HuH-7 (cell line): ENCODE data around the gene RNF4.
A peak's percentile ranks its signal among the peaks of the same experiment; 100 is the strongest.
"Not testable (repeated sequence)": the region's sequence is repeated elsewhere in the genome, so short reads cannot be mapped to it uniquely, and the experiment has no call there.

Experiments
- DNase-seq: peaks from one replicate; pipeline ENCODE4 v3.0.0; 2011; ENCODE audit warnings: low spot score

Gene RNF4, protein sequence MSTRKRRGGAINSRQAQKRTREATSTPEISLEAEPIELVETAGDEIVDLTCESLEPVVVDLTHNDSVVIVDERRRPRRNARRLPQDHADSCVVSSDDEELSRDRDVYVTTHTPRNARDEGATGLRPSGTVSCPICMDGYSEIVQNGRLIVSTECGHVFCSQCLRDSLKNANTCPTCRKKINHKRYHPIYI

DNA sequence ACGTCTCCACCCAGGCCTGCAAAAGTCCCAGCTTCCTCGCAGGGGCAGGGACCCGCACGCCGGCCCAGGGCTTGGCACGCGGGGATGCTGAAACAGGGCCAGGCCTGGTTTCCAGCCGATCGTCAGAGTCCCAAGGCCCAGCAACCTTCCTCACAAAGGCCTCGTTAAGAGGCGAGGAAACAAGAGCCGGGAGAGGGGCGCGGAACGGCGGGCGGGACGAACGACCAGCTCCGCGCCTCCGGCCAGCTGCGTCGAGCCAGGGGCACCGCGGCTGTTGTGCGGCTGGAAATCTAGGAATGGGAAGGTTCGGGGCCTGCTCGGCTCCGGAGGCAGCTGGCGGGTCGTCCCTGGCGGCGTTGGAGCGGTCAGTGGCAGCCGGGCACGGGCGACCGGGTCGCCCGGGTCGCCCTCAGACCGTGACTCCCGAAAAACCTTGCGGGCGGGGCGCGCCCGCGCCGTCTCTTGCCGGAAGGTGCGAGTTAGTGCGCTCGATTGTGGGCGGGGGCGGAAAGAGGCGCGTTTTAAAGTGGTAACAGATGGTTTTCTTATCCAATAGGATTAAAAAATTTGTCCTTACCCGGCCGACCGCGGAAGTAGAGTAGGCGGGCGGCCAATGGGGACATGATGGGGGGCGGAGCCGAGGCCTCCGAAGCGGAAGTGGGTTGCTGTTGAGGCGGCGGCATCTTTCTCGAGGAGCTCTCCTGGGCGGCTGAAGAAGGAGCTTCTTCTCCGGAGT is at the start of gene RNF4:
Gene RNF4, plus strand, starts transcription at position 651 of the 736 bp plus-strand sequence. CDS start 21,388 bp downstream, outside the sequence.
- peak; percentile 98 for DNase-seq

DNA sequence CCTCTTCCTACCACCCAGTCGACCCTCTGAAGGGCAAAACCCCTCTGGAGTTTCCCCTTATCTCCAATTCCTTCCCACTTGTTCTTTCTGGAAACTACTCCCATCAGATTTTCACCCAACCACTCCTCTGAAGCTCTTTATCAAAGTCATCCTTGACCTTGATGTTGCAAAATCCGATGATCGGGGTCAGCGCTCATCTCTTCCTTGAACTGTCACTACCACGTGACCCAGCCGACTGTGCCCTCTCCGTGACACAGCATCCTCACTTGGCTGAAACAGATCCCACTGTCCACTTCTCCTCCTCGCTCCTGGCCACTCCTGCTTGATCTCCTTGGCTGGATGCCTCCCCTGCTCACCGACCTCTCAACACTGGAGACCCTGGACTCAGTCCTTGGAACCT is 49.1 kb upstream of the RNF4 start:
- no peak for DNase-seq

DNA sequence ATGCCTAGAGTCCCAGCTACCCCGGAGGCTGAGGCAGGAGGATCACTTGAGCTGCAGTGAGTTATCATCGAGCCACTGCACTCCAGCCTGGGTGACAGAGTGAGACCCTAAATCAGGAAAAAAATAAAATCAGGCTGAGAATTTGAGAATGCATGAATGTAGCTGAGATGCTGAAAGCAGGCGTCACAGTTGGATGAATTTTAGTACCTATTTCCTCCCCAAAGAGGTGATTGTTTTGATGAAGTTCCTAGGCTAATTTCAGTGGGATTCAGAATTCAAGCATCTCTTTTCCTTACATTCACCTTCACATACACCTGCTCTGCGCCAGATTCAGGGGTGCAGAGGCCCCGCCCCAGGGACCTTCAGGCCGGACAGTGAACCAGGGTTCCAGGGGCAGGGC is 47.0 kb upstream of the RNF4 start:
- DNase-seq, result no peak

DNA sequence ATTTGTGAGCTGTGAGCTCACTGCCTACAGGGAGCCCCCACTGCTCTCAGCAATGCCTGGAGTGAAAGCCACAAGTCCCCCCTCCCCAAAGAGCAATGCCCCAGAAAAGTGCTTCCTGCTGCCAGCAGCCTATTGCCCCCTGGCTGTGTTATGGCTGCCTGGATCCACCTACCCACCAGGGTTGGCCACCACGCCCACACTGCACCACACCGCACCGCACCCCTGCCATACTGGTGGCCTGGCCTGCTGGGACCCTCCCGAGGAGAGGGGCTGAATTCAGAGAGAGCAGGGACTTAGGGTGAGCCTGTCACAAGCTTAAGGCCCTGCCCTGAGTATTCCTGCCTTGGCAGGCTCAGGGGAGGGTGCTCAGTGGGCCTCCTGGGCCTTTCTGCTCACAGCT is 45.8 kb upstream of the RNF4 start:
- no peak for DNase-seq

DNA sequence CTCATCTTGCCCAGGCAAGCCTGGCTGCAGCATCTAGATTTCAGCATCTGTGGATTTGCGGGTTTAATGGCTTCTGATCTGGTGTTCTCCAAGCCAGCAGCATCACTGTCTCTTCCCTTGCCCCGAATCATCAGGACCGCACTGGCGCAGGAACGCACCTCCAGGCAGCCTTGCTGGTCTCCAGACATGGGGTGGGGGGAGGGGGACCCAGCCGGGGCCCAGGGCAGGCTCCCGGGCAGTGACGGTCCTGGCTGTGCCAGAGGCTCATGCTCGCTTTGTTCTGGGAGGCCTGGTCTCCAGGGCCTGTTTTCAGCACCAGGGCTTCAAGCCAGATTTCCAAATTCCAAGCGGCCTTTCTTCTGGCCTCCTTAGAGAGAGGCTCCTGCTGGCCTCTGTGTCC is 45.2 kb upstream of the RNF4 start:
- DNase-seq, result no peak

DNA sequence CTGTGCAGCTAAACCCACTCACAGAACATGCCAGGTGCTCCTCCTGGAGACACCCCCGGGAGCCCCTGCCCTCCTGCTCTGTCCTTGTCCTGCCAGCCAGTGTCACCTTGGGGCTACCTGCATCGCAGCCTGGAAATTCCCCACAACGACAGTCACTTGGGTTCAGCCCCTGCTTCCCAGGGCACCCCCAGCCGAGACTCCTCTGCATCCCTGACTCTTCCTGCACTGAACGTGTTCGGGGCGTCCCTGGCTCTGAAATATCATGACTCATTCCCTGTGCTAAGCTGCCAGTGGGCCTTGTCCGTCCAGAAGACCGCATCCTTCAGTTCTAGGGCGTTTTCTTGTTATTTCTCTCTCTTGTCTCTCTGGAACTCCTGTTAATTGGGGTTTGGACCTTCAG is 44.3 kb upstream of the RNF4 start:
- DNase-seq, result no peak

DNA sequence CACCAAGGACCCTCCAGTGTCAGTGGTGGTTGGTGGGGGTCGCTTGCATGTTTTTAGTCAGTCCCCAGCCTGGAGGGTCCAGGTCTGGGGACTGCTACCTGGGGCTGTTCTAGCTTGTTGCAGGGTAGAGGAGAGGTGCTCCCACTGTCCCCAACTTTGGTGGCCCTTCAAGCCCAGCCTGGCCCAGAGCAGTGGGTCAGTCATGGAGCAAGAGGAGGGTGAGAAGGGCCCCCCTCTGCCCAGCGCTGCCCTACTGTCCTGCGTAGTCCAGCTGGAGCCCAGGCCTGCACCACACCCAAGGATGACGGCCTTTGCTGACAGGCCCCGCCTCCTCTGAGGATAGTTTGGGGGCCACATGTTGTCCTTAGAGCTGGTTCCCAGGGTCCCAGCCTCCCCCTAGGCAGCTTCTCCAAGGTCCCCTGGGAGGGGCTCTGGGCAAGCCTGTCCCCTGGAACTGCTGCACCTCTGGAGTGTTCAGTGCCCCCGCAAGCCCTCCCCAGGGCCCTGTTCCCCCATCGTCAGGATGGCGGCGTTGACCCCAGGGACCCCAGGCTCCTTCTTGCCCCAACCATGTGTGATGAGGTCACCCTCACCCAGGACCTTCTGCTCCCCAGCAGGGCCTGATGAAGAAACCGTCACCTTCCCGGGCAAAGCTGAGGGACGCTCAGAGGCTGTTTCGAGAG is 43.4 kb upstream of the RNF4 start:
- no peak for DNase-seq

DNA sequence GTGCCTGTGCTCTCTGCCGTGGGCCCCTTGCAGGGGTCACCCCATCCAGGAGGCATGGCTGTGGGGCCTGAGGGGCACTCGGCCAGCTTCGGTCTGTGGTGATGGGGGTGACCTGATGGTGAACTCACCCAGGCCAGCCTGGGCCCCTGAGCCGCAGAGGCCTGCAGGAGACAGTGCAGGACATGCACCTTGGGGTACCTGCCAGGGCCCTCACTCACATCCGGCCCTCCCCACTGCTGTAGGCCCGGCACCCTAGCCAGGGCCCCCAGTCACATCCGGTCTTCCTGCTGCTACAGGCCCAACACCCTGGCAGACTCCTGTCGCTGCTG is 42.9 kb upstream of the RNF4 start:
- DNase-seq, result no peak

DNA sequence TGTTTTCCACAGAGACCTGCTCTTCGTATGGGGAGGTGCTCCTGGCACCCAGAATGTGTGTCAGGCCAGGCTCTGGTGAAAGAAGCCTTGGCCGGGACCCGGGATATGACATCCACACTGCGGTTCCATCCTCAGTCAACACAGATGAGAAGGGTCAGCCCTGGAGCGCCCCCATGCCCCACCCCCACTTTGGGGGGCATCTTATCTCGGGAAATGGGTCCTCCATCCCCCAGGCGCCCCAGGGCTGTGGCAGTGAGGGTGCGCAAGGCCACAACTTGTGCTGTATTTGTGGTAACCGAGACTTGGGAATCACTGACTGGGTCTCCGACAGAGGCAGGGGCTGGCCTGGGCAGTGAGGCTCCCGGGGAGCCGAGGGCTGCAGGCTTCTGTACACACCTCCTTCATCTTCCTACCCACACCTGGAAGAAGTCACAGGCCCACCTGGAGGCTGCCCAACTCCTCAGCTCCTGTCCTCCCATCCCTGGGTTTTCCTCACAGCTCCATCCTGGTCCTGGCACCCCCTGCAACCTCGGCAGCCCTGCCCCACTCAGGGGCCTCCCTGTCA is 42.1 kb upstream of the RNF4 start:
- no peak for DNase-seq

DNA sequence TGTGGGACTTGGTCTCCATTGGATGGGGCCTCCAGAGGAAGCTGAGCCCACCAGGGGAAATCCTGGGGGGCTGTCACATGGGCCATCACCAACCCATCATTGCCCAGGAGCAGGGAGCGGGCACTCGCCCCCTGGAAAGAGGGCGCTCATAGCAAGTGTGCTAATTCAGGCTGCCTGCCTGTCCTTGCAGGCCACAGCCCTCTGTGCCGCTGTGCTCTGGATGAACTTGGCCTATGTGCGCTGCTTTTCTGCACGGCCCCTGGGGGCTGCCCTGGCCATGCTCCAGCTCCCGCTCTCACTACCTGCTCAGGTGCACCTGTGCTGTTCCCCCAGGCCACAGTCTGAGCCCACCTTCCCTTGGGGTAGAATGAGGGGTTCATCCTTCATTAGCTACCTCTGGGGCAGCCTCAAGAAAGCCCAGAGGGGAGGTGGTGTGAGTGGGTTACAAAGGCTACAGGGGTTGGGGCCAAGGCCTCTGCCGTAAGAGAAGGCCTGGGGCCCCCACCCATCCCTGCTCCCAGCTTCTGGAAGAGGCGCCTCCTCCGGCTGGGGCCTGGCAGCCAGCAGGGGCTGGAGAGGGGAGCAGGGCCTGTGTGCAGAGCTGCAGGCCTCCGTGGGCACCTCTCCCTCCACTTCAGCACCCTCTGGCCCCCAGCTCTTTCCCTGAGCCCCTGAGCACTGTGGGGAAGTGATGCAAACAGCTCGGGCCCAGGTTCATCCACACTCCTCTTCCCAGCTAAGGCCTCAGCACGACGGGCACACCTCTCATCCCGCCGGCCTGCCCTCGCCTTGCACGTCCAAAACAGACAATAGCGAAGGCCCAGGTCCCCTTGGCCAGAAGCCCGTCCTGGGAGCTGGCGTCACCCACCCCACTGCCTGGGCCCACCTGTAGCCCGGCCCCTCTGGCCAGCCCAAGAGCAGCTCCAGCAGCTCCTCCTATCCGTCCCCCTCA is 41.2 kb upstream of the RNF4 start:
- no peak for DNase-seq

DNA sequence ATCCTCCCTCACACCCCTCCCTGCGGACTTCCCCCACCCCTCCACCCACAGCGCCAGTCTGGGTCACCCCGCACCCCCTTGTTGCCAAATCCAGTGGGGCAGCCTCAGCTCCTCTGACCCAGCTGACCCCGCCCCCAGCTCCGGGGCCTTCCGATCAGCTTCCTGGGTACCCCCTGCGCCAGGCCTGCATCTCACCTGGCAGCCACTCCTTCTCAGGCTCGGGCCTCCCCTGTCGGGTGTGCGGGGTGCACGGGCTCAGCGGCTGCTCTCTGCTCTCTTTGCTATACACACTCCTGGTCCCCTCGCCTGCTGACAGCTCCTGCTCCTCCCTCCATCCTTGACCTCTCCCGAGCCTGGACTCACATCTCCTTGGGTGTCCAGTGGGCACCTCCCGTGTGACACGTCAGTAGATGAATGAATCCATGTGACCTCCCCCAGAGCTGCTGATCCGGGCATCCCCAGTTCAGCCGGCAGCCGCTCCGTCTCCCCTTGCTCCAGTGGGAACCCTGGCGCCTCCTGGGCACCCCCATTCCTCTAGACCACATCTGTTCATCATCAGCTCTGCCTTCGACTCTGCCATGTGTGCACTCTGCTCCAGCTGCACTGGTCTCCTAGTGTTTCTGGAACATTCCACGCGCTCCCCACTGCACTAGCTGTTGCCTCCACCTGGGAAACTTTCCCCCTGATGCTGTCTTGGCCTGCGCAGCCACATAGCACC is 40.3 kb upstream of the RNF4 start:
- no peak for DNase-seq

DNA sequence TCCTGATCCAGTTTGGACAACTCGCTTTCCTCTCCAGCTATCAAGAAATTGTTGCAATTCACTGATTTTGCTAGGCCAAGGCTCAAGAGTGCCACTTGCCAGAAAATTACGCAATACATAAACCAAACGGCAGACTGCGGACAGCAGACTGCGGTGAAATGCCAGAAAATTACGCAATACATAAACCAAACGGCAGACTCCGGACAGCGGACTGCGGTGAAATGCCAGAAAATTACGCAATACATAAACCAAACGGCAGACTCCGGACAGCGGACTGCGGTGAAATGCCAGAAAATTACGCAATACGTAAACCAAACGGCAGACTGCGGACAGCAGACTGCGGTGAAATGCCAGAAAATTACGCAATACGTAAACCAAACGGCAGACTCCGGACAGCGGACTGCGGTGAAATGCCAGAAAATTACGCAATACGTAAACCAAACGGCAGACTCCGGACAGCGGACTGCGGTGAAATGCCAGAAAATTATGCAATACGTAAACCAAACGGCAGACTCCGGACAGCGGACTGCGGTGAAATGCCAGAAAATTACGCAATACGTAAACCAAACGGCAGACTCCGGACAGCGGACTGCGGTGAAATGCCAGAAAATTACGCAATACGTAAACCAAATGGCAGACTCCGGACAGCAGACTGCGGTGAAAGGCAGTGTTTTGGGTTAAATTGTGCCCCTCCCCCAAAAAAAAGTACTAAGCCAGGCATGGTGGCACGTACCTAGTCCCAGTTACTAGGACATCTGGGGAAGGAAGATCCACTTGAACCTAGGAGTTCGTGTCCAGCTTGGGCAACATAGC is 38.8 kb upstream of the RNF4 start:
- DNase-seq, result not testable (repeated sequence)

DNA sequence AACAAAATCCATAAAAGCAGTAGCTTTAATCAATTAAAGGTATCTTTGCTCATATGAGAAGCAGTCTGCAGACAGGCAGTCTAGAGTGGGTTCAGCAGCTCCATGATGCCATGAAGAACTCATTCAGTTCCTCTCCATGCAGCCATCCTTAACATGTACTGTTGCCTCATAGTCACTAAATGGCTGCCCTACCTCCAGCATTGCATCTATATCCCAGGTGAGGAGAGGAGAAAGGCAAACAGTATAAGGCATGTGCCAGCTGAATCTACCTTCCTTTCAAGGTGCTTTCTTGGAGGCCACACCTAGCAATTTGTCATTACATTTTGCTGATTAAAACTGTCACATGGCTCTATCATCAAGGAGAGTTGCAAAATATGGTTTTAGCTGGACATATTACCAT is 36.9 kb upstream of the RNF4 start:
- no peak for DNase-seq

DNA sequence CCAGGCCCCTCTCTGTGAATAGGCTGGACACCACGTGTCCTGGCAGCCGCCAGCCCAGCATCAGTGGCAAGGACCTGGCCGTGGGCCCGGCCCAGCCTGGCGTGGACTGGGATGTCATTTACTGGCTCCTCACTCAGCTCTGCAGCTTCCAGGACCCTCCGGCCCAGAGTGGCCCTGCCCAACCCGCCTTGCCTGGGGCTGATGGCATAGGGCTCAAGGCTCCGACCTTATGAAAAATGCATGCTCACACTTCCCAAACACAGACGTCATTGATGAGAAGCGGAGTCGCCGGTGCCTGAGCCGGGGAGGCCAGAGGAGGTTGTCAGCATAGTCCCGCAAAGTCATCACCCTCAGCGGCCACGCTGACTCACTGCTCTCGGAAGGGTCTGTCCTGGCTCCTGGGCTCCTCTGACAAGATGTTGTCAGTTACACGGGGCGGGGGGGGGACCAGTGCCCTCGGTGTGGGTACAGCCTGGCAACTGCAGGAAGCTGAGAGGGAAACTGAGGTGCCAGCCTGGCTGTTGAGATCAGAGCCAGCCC is 35.8 kb upstream of the RNF4 start:
- DNase-seq, result no peak

DNA sequence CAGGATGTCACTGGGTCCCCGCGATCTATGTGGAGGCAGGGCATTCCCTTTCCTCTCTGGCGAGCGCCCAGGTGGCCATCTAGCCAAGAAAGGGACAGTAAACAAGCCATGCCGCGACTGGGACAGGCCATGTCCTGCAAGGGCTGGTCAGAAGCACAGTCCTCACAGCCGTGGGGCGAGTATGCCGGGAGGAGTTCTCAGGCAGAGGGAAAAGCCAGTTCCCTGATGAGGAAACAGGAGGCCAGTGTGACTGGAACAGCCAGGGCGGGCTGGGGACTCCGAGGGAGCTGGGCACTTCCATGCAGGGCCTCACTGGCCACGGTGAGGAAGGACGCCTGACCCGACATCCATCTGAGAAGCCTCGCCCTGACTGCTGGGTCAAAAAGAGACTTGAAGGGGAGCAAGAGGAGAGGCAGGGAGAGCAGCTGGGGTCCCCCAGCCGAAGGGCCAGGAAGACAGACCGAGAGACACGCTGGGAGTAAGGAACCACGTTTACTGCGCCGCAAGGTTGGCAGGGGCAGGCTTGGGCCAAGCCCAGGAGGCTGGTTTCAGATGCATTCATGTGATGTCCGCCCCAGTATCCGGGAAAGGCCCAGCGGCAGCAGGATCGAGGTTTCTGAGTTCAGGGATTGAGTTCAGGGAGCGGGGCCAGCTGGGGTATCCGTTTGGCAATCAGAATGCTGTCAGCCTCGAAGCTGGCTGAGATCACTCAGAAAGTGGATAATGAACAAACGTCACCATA is 35.1 kb upstream of the RNF4 start:
- no peak for DNase-seq

DNA sequence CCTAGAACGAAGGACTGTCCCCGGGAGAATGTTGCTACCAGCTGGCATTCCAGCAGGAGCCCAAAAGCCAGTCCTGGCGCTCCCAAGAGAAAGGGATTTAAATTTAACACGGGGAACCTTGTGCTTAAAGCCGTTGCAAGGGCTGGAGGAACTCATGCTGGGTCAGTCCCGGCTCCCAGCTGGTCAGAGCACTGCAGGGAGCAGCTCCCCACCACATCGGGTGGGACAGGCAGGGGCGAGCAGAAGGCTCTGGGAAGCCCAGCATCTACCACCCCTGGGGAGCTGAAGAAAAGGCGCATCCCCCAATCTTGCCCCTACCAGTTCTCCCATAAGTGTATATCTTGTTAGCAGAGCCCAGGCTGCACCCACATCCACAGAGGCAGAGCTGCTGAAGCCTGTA is 34.5 kb upstream of the RNF4 start:
- no peak for DNase-seq

DNA sequence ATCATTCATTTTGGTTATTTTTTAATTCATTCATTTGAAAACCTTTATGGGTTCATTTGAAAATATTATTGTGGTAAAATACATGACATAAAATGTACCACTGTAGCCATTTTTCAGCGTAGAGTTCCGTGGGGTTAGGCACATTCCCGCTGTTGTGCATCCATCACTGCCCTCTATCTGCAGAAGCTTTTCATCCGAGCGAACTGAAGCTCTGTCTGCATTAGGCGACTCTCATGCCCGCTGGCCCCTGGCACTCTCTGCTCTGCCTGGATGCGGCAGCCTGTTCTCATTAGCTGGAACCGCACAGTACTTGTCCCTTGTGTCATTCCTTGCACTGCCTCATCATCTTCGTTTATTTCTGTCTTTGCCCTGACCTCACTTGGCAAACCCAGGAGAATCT is 32.6 kb upstream of the RNF4 start:
- no peak for DNase-seq

DNA sequence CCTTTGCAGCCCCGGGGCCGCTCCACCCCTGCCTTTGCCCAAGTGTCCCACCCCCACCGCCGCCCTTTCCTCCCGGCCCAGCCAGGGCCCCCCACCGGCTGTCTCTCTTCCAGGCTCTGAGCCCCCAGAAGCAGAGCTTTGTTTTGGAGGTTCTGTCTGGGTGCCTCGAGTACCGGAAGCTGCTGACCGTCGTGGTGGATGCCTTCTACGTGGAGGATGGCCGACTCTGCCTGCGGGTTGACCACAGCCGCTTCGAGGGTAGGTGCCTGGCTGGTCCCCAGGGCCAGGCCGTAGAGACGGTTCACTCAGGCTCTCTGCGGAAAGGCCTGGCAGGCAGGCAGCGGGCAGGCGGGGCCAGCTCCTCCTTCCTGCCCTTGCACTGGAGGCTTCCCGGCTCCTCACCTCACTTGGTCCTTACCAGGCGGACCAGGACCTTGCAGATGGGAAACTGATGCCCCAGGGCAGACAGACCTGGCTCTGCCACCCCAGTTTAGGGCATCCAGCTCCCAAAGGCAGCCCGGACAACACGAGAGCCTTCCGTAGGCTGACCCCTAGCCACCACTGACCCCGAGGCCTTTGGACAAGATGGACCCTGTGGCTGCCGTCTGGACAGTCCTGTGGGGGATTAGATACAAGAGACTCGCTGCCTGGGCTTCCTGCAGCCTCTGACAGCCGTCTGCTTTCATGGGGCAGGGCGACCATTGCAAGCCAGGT is 32.0 kb upstream of the RNF4 start:
- DNase-seq, result no peak
